OCI-M2 (cell line): ENCODE data around the gene NTSR1.

Experiments
- DNase-seq: peaks from one replicate; lab custom pipeline; 2025; ENCODE audit not compliant: unreplicated experiment; lab: John Stamatoyannopoulos, UW

NTSR1 gene

GRCh38 chr20:62752671-62753501, 44.2 kb downstream of the NTSR1 start:
- no peak for DNase-seq

GRCh38 chr20:62753626-62754025, 45.0 kb downstream of the NTSR1 start:
- DNase-seq, result no peak

DNA sequence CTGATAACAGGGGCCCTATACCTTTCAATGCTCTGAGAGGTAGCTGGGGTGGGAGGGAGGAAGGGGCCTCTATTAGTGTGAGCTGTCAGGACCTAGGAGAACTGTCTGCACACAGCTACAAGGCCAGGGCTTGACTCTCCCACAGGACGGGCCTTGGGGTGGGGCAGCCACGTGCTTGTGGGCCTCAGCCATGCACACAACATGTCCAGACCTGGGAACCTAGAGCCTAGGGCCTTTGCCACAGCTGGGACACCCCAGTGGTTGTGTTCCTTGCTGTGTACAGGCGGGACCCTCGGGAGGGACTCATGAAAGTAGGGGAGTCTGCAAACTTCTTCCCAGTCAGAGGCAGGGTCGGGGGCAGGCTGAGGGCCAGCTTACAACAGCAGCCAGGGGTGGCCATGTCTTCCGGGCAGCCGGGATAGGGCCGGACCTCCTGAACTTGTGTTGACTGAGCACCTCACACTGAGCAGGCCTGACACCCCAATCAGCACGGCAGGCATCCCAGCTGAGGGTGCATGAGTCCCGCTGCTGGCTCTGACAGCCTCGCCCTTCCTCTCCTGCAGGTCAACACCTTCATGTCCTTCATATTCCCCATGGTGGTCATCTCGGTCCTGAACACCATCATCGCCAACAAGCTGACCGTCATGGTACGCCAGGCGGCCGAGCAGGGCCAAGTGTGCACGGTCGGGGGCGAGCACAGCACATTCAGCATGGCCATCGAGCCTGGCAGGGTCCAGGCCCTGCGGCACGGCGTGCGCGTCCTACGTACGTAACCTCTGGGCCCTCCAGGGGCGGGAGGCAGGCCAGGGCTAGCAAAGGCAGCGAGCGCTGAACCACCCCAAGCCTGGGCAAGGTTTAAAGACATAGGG, 45.7 kb downstream of the NTSR1 start:
- DNase-seq, result no peak

DNA sequence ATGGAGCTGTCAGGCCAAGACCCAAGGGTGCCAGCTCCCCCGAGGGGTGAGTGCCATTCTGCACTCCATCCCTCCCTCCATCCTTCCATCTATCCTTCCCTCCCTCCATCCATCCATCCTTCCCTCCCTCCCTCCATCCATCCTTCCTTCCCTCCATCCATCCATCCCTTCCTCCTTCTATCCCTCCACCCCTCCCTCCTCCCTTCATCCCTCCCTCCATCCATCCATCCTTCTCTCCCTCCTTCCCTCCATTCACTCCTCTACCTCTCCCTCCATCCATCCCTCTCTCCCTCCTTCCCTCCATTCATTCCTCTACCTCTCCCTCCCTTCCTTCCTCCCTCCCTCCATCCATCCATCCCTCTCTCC, 46.3 kb downstream of the NTSR1 start:
- DNase-seq, result no peak

GRCh38 chr20:62755817-62756724, 47.4 kb downstream of the NTSR1 start:
- DNase-seq, result no peak

GRCh38 chr20:62758226-62758912, 49.7 kb downstream of the NTSR1 start:
- no peak for DNase-seq

DNA sequence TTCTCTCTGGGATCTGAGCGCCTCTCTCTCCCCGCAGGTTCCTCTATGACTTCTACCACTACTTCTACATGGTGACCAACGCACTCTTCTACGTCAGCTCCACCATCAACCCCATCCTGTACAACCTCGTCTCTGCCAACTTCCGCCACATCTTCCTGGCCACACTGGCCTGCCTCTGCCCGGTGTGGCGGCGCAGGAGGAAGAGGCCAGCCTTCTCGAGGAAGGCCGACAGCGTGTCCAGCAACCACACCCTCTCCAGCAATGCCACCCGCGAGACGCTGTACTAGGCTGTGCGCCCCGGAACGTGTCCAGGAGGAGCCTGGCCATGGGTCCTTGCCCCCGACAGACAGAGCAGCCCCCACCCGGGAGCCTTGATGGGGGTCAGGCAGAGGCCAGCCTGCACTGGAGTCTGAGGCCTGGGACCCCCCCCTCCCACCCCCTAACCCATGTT, 51.4 kb downstream of the NTSR1 start:
- no peak for DNase-seq

- DNase-seq, result no peak
These were observed 51.8 kb downstream of the NTSR1 start for GRCh38 chr20:62760471-62760855.

GRCh38 chr20:62760856-62761758, 52.5 kb downstream of the NTSR1 start:
- DNase-seq, result no peak

- DNase-seq, result no peak
These were observed 53.1 kb downstream of the NTSR1 start for GRCh38 chr20:62761759-62762131.

DNA sequence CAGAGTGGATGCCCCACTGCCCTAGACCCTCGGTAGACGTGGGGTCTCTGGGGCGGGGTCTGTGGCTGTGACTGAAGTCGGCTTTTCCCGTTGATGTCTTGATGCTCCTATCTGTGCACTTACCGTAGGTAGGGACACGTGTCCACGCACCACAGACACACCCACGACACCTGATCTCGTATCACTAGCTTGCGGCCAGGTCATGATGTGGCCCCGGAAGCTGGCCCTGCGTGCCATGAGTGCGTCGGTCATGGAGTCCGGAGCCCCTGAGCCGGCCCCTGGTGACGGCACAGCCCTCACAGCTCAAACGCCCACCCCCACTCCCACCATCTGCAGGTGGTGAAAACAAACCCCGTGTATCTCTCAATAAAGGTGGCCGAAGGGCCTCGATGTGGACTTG, 53.7 kb downstream of the NTSR1 start:
- no peak for DNase-seq

DNA sequence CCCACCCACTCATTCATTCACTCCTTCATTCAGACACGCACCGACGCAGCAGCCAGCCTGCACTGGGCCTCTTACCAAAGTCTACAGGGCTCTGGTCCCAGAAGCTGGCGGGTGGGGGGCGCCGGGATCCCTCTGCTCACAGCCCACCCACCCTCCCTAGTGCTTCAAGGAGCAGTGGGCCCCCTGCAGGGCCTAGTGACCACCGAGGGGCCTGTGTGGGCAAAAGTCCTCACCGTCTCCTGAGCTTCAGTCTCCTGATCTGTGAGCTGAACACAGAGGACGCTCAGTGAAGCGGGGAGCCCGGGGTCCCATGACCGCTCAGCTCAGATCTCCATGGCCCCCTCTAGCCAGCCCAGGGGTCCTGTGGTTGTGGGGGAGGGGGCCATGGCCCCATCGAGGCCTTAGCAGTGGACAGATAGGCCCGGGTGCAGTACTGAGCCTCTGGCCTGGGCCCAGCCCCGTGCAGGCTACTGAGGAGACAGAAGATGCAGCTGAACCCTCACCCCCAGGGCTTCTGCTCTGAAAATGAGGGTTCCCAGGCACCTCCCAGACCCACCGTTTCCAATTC, 54.2 kb downstream of the NTSR1 start:
- DNase-seq, result no peak

DNA sequence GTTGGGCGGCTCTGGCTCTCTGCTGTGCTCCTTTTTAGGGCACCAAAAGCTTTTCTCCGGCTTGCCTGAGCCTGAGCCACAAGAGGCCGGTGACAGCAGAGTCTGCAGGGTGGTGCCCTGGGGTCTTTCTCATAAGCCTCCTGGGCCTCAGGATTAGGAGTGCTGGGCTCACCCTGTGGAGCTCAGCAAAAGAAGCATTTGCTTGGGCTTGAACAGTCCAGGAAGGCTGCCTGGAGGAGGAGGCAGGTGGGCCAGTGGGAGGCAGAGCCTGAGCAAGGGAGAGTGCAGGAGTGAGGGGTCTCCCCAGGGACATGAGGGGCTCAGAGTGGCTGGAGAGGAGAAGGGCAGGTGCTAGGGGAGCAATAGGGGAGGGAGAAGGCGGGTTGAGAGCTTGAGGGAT, 54.8 kb downstream of the NTSR1 start:
- no peak for DNase-seq

GRCh38 chr20:62764156-62764935, 55.7 kb downstream of the NTSR1 start:
- no peak for DNase-seq

DNA sequence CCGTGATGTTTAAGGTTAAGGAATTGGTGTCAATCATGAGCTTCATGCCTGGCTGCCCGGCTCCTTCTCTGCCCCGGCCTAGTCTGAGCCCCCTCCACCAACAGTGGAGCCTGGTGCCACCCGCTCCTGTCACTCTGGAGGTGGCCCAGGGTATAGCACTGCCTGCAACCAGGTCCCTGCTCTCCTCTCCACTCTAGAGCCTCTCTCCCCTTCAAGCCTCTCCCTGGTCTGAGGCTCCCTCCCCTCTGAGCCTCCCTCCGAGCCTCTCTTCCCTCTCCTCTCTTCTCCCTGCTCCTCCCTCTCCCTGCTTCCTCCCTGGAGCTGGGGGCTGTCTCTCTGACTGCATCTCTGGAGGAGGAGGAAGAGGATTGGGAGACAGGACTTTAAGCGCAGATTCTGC, 56.4 kb downstream of the NTSR1 start:
- no peak for DNase-seq

DNA sequence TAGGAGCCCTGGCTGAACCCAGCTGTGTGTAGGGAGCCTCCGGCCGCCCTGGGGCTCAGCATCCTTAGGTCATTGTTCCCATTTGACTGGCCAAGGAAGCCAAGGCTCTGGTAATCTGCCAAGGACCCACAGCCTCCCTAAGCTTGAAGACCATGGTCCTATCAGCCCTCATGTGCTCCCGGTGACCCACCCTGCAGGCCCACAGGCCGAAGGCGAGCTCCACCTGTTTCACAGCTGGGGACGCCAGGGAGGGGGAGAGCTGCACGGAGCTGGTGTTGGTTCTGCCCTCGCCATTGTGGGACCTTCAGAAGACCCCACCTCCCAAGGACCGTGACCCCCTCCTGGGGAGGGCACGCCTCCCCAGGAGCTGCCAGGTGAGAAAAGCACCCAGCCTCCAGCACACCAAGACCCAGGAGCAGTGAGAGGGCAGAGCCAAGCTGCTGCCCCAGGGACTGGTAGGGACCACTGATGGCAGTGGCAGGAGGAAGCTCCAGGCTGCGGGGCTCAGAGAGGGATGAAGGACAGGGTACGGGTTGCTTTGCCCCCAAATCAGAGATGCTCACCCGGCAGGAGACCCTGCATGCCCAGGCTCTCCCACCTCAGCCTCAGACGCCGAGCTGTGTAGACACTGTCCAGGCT, 56.9 kb downstream of the NTSR1 start:
- DNase-seq, result no peak

DNA sequence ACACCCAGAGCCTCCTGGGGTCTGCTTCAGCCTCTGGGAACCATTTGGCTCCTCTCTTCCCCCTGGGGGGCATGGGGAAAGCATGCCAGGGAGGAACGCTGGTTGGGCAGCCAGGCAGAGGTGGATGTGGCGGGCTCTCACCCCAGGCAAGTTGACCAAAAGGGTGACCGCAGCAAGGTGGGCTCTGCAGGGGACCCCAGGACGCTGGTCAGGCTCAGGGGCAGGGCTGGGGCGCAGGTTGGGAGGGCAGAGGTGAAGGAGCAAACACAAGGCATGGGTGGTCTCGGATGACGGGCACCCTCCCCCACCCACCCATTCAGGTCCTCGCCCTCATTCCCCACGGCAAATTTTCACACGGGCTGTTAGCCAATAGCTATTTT, 57.4 kb downstream of the NTSR1 start:
- no peak for DNase-seq

- no peak for DNase-seq
These were observed 58.1 kb downstream of the NTSR1 start for GRCh38 chr20:62766716-62767115.
